HCEC 1CT (cell line): ENCODE results near the gene MASP1.

ENCODE experiments used
- DNase-seq: peaks from one replicate; pipeline ENCODE4 v3.0.0-alpha.2; 2017

MASP1 gene

GRCh38 chr3:187264911-187265310, 26.6 kb downstream of the MASP1 start:
- peak; percentile 83 for DNase-seq

- DNase-seq: peak; percentile 91
These were observed 27.5 kb downstream of the MASP1 start for GRCh38 chr3:187264021-187264420.

DNA sequence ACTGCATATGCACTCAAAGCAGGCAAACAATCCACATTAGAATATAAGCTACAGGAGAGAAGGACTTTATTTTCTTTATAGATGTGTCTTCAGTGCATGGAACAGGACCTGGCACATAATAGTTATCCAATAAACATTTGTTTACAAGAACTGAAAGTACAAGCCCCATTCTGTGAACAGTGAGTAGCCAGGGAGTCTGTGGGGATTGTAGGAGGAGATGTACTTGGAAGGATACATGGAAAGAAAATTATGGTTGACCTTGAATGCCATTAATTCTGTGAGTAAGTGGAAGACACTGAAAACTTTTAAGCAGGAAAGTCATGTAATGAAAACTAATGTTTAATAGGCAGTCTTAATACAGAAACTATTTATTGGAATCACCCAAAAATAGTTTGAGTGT, 28.3 kb downstream of the MASP1 start:
- peak; percentile 31 for DNase-seq

DNA sequence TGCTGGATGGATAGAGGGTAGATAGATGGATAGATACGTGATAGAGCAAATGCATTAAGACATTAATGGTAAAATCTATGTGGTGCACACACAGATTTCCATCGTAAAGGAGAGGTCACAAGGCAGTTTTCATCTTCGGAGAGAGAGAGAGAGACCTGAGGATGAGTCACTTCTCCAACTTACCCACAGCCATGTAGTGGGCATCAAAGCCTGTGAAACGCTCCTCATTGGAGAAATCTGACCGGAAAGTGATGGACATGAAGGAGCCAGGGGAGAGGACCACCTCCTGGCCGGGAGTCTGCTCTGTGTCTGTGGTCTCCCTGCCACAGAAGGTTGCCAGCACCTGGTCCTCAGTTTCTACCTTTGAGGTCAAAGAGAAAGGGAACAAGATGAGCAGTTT, 29.2 kb downstream of the MASP1 start:
- DNase-seq: no peak

DNA sequence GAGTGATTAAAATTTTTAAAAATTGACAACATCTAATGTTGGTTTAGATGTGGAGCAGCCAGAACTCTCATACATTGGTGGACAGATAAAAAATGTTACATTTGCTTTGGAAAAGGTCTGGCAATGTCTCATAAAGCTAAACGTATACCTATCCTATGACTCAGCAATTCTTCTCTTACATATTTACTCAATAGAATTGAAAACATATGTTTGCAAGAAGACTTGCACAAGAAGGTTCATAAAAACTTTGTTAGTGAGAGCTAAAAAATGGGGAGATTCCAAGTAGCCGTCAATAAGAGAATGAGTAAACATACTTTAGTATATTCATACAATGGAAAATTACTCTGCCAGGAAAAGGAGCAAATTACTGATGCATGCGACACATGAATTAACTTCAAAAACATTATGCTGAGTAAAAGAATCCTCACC, 30.0 kb downstream of the MASP1 start:
- peak; percentile 99 for DNase-seq

GRCh38 chr3:187259171-187259570, 32.4 kb downstream of the MASP1 start:
- no peak for DNase-seq

GRCh38 chr3:187257992-187258692, 33.4 kb downstream of the MASP1 start:
- no peak for DNase-seq

- DNase-seq: no peak
These were observed 34.1 kb downstream of the MASP1 start for GRCh38 chr3:187257471-187257870.

DNA sequence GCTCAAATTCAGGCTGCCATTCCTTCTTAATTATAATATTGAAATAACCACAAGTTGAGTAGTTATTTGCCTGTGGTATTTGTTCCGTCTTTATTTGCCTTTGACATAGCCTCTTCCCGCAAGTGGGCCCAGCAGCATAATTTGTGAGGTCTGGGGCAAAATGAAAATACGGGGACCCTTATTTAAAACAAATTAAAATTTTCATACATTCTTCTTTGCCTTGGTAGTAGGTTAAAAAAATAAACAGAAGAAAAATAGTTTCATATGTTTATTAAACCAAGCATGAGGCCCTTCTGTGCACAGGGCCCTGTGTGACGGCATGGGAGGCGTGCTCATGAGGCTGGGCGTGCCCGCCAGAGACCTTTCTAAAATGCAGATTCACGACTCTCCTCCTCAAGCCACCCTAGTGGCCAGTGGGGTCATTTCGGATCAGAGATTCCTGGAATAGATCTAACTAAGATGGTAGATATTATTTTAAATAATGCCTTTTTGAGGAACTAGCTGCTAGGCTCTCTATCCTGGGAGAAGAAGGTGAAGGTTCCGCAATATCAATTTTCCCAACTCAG, 35.4 kb downstream of the MASP1 start:
- no peak for DNase-seq

DNA sequence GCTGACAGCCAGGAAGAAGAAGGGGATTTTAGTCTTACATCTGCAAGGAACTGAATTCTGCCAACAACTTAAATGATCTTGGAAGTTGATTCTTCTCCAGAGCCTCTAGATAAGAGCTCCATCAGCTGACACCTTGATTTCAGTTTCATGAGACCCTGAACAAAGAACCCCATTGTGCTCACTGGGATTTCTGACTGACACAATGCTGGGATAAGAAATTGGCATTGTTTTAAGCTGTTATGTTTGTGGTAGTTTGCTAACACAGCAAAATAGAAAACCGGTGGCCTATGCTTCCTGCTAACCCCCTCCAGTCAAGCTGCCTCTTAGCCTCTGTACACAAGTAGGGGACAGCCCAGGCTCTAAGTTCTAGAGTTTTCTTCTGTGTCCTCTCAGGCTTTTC, 36.2 kb downstream of the MASP1 start:
- no peak for DNase-seq

- no peak for DNase-seq
These were observed 39.2 kb downstream of the MASP1 start for GRCh38 chr3:187252311-187252710.

DNA sequence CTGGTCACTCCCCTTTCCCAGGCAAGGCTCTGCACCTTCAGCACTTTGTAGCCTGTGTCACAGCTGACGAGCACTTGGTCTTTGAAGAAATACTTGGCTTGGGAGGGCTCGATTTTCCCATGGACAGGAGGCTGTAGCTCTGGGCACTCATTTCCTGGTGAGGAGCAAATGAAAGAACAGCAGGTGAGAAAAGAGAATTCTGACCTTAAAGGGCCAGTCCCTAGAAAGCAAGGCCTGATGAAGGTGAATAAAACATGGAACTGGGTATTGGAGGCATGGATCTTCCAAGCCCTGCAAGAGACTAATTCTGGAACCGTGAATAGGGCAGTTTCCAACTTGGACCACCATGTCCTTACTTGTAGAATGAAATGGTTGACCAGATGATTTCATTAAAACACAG, 39.9 kb downstream of the MASP1 start:
- no peak for DNase-seq

DNA sequence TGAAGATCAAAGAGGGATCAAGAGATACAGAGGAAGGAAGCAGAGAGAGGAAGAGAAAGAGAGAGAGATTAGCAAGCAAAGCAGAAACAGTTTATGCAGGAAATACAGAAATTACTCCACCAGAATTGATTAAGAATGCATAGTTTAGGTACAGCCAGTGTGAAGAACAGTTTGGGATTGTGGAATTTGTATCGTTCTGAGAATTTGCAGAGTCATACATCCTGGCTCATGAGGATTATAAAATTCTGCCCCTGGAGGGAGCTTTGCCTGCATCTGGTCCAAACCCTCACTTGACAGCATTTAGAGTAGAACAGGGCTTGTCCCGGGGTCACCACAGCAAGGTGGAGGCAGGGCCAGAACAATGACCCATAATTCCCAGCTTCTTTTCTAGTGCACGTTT, 44.1 kb downstream of the MASP1 start:
- no peak for DNase-seq

GRCh38 chr3:187243933-187244524, 47.5 kb downstream of the MASP1 start:
- no peak for DNase-seq

- no peak for DNase-seq
These were observed 48.6 kb downstream of the MASP1 start for GRCh38 chr3:187242900-187243299.

- DNase-seq: no peak
These were observed 49.1 kb downstream of the MASP1 start for GRCh38 chr3:187242435-187242834.

- DNase-seq: peak; percentile 38
These were observed 52.7 kb downstream of the MASP1 start for GRCh38 chr3:187238835-187239234.

- DNase-seq: no peak
These were observed 53.3 kb downstream of the MASP1 start for GRCh38 chr3:187238239-187238638.

DNA sequence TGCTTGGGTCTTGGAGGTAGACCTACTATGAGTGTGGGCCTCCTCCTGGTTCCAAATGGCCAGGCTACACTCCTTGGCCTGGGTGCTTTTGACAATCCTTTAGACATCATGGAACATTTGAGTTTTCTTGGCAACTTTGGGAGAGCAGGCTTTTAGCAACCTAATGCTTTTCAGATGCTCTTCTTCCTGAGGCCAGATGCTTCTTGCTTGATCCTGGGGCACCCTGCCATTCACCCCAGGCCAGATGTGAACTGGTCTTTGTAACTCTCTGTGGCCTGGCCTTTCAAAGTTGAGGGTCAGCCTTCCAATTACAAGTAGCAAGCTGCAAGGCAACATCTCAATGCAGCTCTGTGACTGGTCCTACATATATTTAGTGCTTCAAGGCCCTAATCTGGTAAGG, 53.8 kb downstream of the MASP1 start:
- DNase-seq: no peak

- DNase-seq: no peak
These were observed 54.6 kb downstream of the MASP1 start for GRCh38 chr3:187236962-187237361.

DNA sequence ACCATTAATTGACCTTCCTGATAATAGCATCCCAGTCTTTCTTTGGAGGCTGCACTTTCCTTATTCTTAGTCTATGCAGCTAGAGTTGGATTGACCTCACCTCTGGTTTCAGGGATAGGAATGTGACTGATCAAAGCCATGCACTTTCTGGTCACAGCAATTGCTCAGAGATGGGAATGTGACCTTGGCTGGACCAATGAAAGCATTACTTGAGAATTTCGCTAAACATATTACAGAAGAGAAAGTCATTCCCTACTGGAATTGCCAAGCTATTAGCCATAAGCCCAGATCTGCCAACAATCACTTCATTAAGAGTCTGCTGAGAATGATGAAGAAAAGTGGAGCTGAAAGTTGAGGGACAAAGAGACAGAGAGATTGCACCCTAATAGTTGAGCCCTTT, 61.5 kb downstream of the MASP1 start:
- DNase-seq: no peak

DNA sequence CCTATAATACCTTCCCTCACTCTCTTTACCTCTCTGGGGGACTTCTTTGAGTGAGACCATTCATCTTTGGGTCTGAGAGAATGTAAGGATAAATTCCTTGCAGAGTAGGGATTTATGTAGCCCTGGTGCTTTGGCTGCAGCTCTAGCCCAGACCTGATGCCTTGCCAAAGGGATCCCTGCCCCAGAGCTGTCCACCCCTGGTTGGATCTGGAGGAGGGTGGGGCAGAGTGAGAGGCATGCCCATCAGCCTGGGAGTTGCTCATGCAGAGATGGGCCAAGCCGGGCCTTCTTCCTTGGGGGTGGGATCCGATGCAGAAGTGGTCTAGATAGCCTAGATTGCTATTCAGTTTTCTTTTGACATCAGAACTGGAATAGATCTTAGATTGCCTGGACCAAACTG, 62.8 kb downstream of the MASP1 start:
- no peak for DNase-seq

GRCh38 chr3:187227658-187228258, 63.8 kb downstream of the MASP1 start:
- DNase-seq: peak; percentile 86

GRCh38 chr3:187223799-187224198, 67.7 kb downstream of the MASP1 start:
- DNase-seq: peak; percentile 11
